GM12891 (cell line): ENCODE measurements around the gene RUNX2.

Experiments
- DNase-seq: peaks from one replicate; pipeline ENCODE4 v3.0.0; 2011; ENCODE audit warnings: low spot score; ENCODE audit not compliant: insufficient read length
- FAIRE-seq: peaks from 2 replicates; lab custom pipeline; 2011; peaks lifted over from hg19 to GRCh38; lab: Jason Lieb, UNC
- PAX5 ChIP-seq: IDR thresholded peaks from 2 replicates; pipeline ENCODE4 v1.6.1; 2011; ENCODE audit warnings: low read length, moderate library complexity, mild to moderate bottlenecking; ENCODE audit not compliant: insufficient read depth, severe bottlenecking
- POLR2A ChIP-seq: IDR thresholded peaks from 2 replicates; pipeline ENCODE4 v1.6.1; 2011; ENCODE audit warnings: low read depth, low read length, control low read depth
- POLR2AphosphoS5 ChIP-seq: IDR thresholded peaks from 2 replicates; pipeline ENCODE4 v1.6.1; 2011; ENCODE audit warnings: low read depth, low read length, control low read depth
- POU2F2 ChIP-seq: IDR thresholded peaks from 2 replicates; pipeline ENCODE4 v1.6.1; 2011; ENCODE audit warnings: low read depth, mild to moderate bottlenecking, control low read depth, low read length, moderate library complexity
- SPI1 ChIP-seq: IDR thresholded peaks from 2 replicates; pipeline ENCODE4 v1.6.1; 2011; ENCODE audit warnings: low read depth, low read length, control low read depth
- TAF1 ChIP-seq: IDR thresholded peaks from 2 replicates; pipeline ENCODE4 v1.6.1; 2011; ENCODE audit warnings: low read depth, low read length, control low read depth

RUNX2 gene

DNA sequence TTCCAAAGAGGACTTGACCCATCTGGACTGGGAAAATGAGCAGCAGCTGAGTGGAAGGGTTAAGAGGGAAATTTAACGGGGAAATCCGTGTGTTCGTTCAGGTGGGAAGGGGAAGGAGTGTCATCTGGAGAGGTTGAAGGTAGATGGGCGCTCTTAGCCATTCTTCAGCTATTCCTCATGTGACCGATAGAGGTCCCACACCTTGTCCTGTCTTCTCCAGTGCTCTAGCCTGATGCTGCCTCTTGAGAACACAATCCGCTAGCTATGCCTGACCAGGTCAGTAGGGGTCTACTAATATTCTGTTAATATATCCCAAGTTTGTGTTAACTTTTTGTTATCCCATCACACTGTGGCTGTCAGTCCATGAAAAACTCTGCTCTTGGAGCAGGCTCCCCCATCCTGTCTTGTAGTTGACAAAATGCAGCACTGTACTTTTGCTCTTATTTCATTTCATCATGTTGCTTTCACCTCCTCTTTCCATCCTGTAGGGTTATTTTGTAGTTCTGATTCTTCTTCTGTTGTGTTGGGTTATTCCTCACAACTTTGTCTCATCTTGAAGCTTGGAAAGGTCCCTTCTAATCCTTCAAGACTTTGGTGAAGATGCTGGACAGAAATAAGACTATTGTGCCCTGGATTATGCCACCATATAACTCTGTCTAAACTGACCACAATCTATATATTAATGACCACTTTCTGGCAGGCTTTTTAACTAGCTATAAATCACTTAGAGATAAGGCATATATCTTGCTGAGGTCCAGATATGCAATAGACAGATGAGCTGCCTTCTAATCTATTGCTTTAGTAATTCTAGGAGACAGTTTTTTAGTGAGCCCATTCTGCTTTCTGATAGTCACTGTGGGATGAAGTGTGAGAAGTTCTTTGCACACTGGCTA lies 173.0 kb downstream of the RUNX2 start:
- TF ChIP-seq POU2F2 = no peak
- TF ChIP-seq POLR2A = no peak
- no peak for TF ChIP-seq POLR2AphosphoS5
- no peak for TF ChIP-seq TAF1
- no peak for TF ChIP-seq SPI1
- no peak for TF ChIP-seq PAX5
- no peak for FAIRE-seq
- no peak for DNase-seq

DNA sequence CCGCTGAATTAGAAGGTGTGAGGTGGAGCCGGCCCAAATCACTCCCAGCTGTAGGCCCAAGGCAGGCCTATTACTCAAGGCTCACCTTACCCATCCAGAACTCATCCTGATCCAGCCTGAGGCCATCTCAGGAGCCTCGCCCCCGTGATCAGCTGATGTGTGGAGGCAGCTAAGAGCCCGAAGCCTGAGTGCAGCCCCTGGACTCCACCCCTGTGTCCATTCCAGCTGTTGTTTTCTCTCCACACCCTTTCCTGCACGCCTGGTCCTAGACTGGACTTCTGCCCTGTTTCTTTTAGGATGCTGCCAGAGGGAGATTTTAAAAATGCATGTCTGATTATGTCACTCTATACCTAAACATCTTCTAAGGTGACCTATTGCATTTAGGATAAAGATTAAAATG lies 174.3 kb downstream of the RUNX2 start:
- DNase-seq (no peak), FAIRE-seq (no peak)
- TF ChIP-seq POLR2A (no peak), POLR2AphosphoS5 (no peak), TAF1 (no peak), PAX5 (no peak), POU2F2 (no peak), SPI1 (no peak)

DNA sequence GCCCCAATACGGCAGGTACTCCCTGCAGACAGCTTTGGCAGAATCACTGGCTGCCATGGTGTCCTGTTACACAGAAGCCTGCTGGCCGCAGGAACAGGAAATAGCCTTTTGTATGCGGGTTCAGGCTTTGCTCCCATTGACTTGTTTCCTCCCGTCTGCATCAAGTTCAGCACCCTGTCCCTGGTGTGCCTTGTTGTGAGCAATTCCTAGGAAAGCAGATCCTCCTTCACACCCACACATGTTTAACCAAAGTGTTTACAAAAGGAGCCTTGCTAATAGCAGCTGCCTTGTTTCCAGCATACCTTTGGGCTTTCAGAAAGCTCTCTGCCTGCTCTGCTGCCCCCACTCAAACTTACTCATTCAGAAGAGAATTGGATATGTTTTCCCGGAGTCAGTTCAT lies 176.8 kb downstream of the RUNX2 start:
- TF ChIP-seq TAF1 (no peak), SPI1 (no peak)
- FAIRE-seq (no peak), DNase-seq (no peak)

GRCh38 chr6:45505470-45505869 lies 177.3 kb downstream of the RUNX2 start:
- no peak for TF ChIP-seq POLR2AphosphoS5
- no peak for TF ChIP-seq PAX5
- TF ChIP-seq SPI1 = no peak
- TF ChIP-seq POLR2A = no peak
- TF ChIP-seq POU2F2 = no peak
- no peak for TF ChIP-seq TAF1
- FAIRE-seq (no peak), DNase-seq (no peak)

DNA sequence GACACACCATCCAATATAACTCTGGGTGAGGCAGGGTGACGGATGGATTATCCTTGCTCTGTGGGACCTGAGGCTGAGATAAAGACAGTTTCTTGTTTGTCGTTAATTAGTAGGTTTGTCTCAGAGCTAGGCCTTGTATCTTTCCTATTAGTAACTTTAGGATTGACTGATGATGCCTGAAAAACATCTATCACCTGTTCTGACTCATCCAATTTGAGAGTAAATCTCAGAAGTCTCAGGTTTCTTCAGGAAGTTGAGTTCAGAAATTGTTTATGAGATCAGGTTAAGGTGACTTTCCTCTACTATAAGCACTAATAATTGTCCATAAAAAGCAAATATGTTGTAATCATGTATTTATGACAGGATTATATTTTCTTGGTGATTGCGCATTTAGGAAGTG lies 179.1 kb downstream of the RUNX2 start:
- FAIRE-seq = no peak
- DNase-seq = no peak

GRCh38 chr6:45509426-45509825 lies 181.3 kb downstream of the RUNX2 start:
- no peak for FAIRE-seq
- TF ChIP-seq POLR2A = no peak
- no peak for TF ChIP-seq POLR2AphosphoS5
- TF ChIP-seq PAX5 = no peak
- no peak for TF ChIP-seq SPI1
- TF ChIP-seq TAF1 = no peak
- no peak for TF ChIP-seq POU2F2

More for the DNA sequence above, 179.1 kb downstream of the RUNX2 start:
- TF ChIP-seq POLR2A = no peak

DNA sequence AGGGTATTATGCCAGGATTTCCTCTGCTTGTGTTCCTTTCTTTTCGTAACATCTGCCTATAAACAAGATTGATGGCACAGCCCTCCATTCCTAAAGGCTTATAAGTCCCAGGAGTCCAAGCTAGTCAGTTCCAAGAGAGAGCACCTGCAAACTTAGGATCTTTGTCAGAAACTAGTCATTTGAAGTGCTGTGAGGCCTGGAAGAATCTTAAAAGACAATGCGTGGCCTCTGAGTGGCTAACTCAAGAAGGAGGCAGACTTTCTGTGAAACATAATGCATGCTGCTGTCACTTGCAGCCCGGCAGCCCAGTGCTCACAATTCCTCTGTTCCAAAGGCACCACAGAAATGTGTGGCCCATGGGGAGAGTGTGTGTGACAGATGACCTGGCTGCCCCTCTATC lies 184.6 kb downstream of the RUNX2 start:
- DNase-seq (no peak), FAIRE-seq (no peak)
- TF ChIP-seq POLR2AphosphoS5 (no peak), POLR2A (no peak), POU2F2 (no peak), PAX5 (no peak), SPI1 (no peak), TAF1 (no peak)

More at GRCh38 chr6:45509426-45509825, 181.3 kb downstream of the RUNX2 start:
- no peak for DNase-seq

DNA sequence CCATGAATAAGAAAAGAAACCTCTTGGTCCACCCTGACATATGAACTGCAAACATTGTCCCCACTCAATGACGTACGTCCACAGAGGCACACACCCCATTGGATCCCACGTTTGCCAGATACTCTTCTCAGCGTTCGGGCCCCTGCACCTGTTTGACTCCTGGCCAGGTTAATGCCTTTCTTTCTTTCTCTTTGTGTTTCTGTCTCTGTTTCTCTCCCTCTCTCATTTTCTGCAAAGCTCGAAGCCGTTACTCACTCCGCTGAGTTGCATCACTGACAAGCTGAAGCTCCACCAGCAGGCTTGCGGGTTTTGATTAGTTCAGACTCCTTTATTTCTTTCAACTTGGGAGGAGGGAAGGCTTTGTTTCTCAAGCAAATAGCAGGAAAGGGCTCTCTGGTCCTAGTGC lies 185.1 kb downstream of the RUNX2 start:
- DNase-seq (no peak), FAIRE-seq (no peak)
- TF ChIP-seq POLR2A = no peak
- TF ChIP-seq PAX5 = no peak
- no peak for TF ChIP-seq POU2F2
- TF ChIP-seq SPI1 = no peak
- no peak for TF ChIP-seq POLR2AphosphoS5
- no peak for TF ChIP-seq TAF1

- no peak for FAIRE-seq
- DNase-seq = no peak
- no peak for TF ChIP-seq PAX5
- TF ChIP-seq POU2F2 = no peak
- TF ChIP-seq POLR2AphosphoS5 = no peak
- TF ChIP-seq POLR2A = no peak
- no peak for TF ChIP-seq TAF1
- no peak for TF ChIP-seq SPI1
Observed at GRCh38 chr6:45513843-45514242, 185.7 kb downstream of the RUNX2 start.

- no peak for DNase-seq
- no peak for FAIRE-seq
- TF ChIP-seq SPI1 (no peak), POLR2A (no peak), PAX5 (no peak), TAF1 (no peak), POLR2AphosphoS5 (no peak), POU2F2 (no peak)
Observed at GRCh38 chr6:45514454-45515230, 186.5 kb downstream of the RUNX2 start.
